Nephron progenitor cell (in vitro differentiated cells): ENCODE measurements around the gene CHPF.
A peak's percentile ranks its signal among the peaks of the same experiment; 100 is the strongest.

Source experiments
- DNase-seq: peaks from one replicate; pipeline ENCODE4 v3.0.0; 2021
- H3K27ac Mint-ChIP-seq: 2 replicates; pipeline ENCODE4 v1.8.0; 2021; ENCODE audit warnings: mild to moderate bottlenecking, moderate library complexity, mixed read lengths
- H3K27me3 Mint-ChIP-seq: 2 replicates; pipeline ENCODE4 v1.8.0; 2021; ENCODE audit warnings: mild to moderate bottlenecking, low read depth, mixed read lengths; ENCODE audit not compliant: poor library complexity
- H3K36me3 Mint-ChIP-seq: 2 replicates; pipeline ENCODE4 v1.8.0; 2021; ENCODE audit warnings: low read depth, mixed read lengths
- H3K4me1 Mint-ChIP-seq: 2 replicates; pipeline ENCODE4 v1.8.0; 2021; ENCODE audit warnings: mixed read lengths
- H3K4me3 Mint-ChIP-seq: 2 replicates; pipeline ENCODE4 v1.8.0; 2021; ENCODE audit warnings: mild to moderate bottlenecking, moderate library complexity, mixed read lengths
- H3K9me3 Mint-ChIP-seq: 2 replicates; pipeline ENCODE4 v1.8.0; 2021; ENCODE audit warnings: mild to moderate bottlenecking, moderate library complexity, mixed read lengths
- CTCF ChIP-seq: fragments of 200-600 bp; sonication (generic); IDR thresholded peaks from 2 replicates; pipeline ENCODE4 v1.5.0; 2021; ENCODE audit warnings: antibody characterized with exemption

CHPF gene

GRCh38 chr2:219501849-219502248 lies 41.8 kb downstream of the CHPF start:
- DNase-seq: no peak
- no peaks in the 10 kb centered on the region for H3K9me3 Mint-ChIP-seq
- H3K4me3 Mint-ChIP-seq: no peak overlapping the region
- H3K27ac Mint-ChIP-seq: no peak overlapping the region
- H3K4me1 Mint-ChIP-seq: peaks cover 59% of the 10 kb centered on the region
- H3K36me3 Mint-ChIP-seq: peaks cover 5% of the 10 kb centered on the region
- no peak for TF ChIP-seq CTCF
- peaks cover 43% of the 10 kb centered on the region for H3K27me3 Mint-ChIP-seq

DNA sequence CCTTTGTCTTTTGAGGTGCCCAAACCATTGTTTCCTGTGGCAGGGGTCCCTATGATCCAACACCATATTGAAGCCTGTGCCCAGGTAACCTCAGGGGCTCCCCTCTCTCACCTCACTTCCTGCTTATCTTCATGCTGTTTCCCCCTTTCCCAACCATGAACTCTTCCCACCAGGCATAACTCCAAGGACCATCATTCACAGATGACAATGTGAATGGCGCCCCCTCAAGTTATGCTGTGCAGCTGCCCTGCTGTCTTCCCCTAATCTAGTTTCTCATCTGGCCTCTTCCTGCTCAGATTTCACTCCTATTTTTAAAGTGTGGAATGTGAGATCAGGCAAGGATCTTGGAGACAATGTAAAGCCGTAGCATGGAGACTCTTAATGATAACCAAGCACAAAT lies 43.5 kb downstream of the CHPF start:
- no peak for TF ChIP-seq CTCF
- no peak overlapping the region for H3K27ac Mint-ChIP-seq

DNA sequence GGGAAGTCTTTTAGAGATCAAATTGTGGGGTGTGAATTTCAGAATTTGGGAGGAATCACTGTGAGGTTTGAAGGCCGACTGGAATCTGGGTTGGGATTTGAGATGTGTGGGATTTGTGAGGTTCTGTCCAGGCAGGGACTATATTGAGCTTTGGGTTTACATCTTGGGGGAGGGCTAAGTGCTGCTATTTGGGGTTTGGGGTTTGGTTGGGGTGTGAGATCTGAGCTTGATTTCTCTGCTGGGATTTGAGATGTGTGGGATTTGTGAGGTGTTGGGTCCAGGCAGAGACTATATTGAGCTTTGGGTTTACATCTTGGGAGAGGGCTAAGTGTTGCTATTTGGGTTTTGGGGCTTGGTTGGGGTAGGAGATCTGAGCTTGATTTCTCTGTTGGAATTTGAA lies 44.1 kb downstream of the CHPF start:
- H3K36me3 Mint-ChIP-seq: no peaks in the 10 kb centered on the region
- H3K27me3 Mint-ChIP-seq: peaks cover 56% of the 10 kb centered on the region
- no peak for TF ChIP-seq CTCF
- no peaks in the 10 kb centered on the region for H3K9me3 Mint-ChIP-seq
- peak overlapping the region; percentile 88 for H3K4me3 Mint-ChIP-seq
- H3K27ac Mint-ChIP-seq: no peak overlapping the region
- peaks cover 73% of the 10 kb centered on the region for H3K4me1 Mint-ChIP-seq
- DNase-seq: no peak

More for the DNA sequence above, 43.5 kb downstream of the CHPF start:
- Mint-ChIP-seq H3K27me3 (peaks cover 54% of the 10 kb centered on the region), H3K4me1 (peaks cover 68% of the 10 kb centered on the region), H3K36me3 (no peaks in the 10 kb centered on the region), H3K4me3 (peak overlapping the region; percentile 88), H3K9me3 (no peaks in the 10 kb centered on the region)
- no peak for DNase-seq

GRCh38 chr2:219499058-219499307 lies 44.6 kb downstream of the CHPF start:
- H3K27me3 Mint-ChIP-seq: peaks cover 60% of the 10 kb centered on the region
- H3K4me3 Mint-ChIP-seq: peak overlapping the region; percentile 88
- no peak overlapping the region for H3K27ac Mint-ChIP-seq
- DNase-seq: no peak
- TF ChIP-seq CTCF: no peak
- H3K36me3 Mint-ChIP-seq: no peaks in the 10 kb centered on the region
- no peaks in the 10 kb centered on the region for H3K9me3 Mint-ChIP-seq
- peaks cover 73% of the 10 kb centered on the region for H3K4me1 Mint-ChIP-seq

GRCh38 chr2:219498280-219499057 lies 45.1 kb downstream of the CHPF start, which contains the start of gene GMPPA:
TSS of gene GMPPA (plus strand) at chr2:219498891. CDS start at chr2:219499976, 1,085 bp downstream.
- H3K27me3 Mint-ChIP-seq: peaks cover 62% of the 10 kb centered on the region
- peak within 1 kb of the TSS; percentile 88 for H3K4me3 Mint-ChIP-seq
- peaks cover 73% of the 10 kb centered on the region for H3K4me1 Mint-ChIP-seq
- peak within 1 kb of the TSS; percentile 40 for H3K27ac Mint-ChIP-seq
- TF ChIP-seq CTCF: no peak
- DNase-seq: peak; percentile 95
- no peaks in the 10 kb centered on the region for H3K36me3 Mint-ChIP-seq
- no peaks in the 10 kb centered on the region for H3K9me3 Mint-ChIP-seq
